ENCODE results near the gene CAMK1D.
"Not testable (repeated sequence)": the region's sequence is repeated elsewhere in the genome, so short reads cannot be mapped to it uniquely, and the experiment has no call there.

The CAMK1D gene

DNA sequence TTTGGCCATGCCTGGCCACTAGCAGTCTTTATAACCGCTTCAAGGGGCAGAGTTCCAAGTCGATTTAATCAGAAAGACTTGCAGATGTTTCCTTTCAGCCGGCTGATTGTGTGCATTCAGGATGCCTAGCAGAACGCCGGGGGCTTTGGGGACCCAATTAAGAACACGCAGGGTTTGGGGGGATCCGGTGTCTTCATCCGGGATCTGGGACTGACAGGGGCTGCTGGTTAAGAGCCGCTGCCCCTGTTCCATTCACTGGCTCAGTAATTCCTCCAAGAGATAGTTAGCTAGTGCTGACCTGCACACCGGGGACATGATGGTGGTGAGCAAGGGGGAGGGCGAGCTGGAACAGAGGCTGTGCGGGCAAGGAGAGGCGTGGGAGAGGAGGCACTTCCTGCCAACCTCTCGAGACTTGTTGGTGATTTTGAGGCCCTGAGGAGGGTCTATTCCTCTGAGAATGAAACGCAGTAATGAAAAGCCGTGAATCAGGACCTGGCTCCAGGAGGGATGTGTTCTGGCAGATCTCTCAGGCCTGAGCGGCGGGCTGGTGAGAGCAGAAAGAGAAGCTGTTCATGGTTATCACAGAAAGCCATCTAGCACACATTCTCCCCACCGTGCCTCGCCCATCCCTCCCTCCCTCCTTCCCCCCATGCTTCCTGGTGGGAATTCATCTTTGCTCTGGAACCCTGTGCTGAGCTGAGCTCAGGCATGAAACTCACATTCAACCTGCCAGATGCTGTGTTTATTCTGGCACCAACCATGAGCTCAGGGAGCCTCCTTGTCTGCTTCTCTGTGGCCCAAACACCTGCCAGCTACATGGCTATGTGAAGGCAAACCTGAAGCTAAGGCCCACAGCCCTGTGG lies 500.2 kb downstream of the CAMK1D start:
- DNase-seq (ENCODE audit: low spot score) = no peak

- DNase-seq (ENCODE audit: low spot score) = no peak
Observed at GRCh38 chr10:12852687-12853086, 503.3 kb downstream of the CAMK1D start.

GRCh38 chr10:12854988-12855387 lies 505.6 kb downstream of the CAMK1D start:
- no peak for DNase-seq (ENCODE audit: low spot score)

DNA sequence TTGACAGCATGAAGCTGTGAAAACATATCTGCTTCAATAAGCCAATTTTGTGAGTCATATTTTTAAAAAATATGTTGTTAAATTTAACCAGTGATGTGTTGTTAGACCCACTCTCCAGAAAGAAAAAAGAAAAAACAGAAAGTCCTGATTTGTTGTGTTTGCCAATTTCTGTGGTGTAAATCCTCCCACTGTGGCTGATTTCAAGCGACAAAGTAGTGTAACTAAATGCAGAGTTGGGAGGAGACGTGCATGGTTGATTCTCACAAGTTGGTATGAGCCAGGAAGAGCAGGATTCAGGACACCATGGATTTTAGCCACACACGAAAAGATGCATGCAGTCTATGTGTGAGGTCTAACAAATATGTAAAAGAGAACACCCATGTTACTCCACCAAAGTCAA lies 513.1 kb downstream of the CAMK1D start:
- no peak for DNase-seq (ENCODE audit: low spot score)

DNA sequence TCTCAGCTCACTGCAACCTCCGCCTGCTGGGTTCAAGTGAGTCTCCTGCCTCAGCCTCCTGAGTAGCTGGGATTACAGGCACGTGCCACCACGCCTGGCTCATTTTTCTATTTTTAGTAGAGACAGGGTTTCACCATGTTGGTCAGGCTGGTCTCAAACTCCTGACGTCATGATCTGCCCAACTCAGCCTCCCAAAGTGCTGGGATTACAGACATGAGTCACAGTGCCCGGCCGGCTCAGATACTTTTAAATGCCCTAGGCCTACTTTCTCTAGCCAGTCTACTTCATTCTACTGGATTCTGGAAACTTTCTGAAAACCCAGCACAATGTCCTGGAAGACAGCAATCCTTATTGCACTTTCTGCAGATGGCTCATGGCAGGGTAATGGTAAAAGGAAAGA lies 516.2 kb downstream of the CAMK1D start:
- DNase-seq (ENCODE audit: low spot score) = not testable (repeated sequence)

DNA sequence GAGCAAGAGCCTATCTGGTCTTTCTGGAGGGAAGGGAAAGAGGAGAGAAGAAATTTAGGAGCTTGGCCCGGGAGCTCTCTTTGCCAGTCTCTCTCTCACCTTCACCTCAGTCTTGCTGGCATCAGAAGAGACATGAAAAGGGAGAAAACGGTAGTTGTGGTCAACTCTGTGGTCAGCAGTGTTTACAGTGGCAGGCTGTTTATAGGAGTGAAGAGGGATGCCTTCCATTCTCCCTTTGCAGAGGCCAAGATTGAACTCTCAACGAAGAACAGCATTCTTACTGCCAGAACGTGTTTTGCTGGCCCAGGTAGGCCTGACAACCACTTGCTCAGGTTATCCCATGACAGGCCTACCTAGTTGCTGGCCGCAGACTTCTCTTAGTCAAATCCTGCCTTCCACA lies 518.9 kb downstream of the CAMK1D start:
- no peak for DNase-seq (ENCODE audit: low spot score)

DNA sequence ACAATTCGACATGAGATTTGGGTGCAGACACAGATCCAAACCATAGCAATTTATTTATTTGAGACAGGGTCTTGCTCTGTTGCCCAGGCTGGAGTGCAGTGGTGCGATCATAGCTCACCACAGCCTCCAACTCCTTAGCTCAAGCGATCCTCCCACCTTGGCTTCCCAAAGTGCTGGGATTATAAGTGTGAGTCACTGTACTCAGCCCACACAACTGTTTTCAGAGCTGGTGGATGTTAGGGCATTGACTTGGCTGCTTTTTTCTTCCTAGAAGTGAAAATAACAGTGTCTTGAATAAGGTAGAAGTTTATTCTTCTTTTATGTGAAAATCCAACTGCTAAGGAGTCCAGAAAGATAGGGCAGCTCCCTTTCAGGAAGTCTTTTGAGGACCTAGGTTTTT lies 520.1 kb downstream of the CAMK1D start:
- no peak for DNase-seq (ENCODE audit: low spot score)

DNA sequence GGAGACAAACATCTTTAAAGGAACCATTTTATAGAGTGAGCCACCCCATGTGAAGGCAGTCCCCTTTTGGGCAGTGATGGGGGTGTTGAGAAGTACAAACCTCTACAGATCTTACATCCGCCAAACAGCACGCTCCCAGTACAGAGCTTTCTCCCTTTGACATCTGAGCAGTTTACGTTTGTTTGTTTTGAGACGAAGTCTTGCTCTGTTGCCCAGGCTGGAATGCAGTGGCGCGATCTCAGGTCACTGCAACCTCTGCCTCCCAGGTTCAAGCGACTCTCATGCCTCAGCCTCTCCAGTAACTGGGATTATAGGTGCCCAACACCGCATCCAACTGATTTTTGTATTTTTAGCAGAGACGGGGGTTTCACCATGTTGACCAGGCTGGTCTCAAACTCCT lies 523.2 kb downstream of the CAMK1D start:
- no peak for DNase-seq (ENCODE audit: low spot score)

- no peak for DNase-seq (ENCODE audit: low spot score)
Observed at GRCh38 chr10:12873172-12873571, 523.8 kb downstream of the CAMK1D start.

DNA sequence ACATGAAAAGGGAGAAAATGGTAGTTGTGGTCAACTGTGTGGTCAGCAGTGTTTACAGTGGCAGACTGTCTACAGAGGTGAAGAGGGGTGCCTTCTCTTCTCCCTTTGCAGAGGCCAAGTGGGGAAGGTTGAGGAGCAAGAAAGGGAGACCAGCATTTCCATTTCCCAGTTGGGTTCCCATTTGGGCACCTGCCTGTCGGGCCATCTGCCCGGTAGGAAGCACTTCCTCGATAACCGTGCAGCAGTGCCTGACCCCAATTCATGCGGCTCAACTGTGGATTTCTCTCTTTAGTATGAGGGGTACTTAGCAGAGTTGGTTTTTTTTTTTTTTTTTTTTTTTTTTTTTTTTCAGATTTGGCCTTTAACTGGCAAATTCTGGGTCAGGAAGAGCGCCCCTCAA lies 525.2 kb downstream of the CAMK1D start:
- no peak for DNase-seq (ENCODE audit: low spot score)

DNA sequence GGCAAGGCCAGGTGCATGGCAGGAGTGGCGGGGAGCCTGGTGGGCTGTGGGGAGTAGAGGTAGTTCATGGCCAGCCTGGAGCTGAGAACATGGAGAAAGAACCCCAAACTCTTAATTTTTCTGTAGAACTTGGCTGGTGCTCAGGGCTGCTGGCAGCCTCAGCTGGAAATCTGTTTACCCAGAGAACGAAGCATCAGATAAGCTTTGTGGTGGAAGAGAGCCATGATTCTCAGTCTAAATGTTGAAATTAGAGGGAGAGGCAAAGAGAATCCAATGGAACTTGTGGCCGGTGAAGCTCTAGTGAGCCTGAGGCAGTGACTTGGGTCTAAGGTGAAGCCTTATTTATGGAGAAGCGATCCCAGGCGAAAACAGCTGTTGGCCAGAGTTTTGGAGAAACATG lies 525.8 kb downstream of the CAMK1D start:
- no peak for DNase-seq (ENCODE audit: low spot score)

- DNase-seq (ENCODE audit: low spot score) = no peak
Observed at GRCh38 chr10:12876266-12876665, 526.9 kb downstream of the CAMK1D start.

- no peak for DNase-seq (ENCODE audit: low spot score)
Observed at GRCh38 chr10:12877150-12877549, 527.8 kb downstream of the CAMK1D start.

GRCh38 chr10:12880423-12880822 lies 531.1 kb downstream of the CAMK1D start:
- no peak for DNase-seq (ENCODE audit: low spot score)

- DNase-seq (ENCODE audit: low spot score) = no peak
Observed at GRCh38 chr10:12884851-12885250, 535.5 kb downstream of the CAMK1D start.
